ENCODE measurements around the gene GATA5.

The GATA5 gene

GRCh38 chr20:62449951-62450691, 25.7 kb downstream of the GATA5 start:
- Histone ChIP-seq H3K27me3 (no peaks in the 10 kb centered on the region), H3K9me3 (no peaks in the 10 kb centered on the region), H3K4me3 (ENCODE audit: low read depth, low read length) (no peak overlapping the region), H3K4me1 (peaks cover 5% of the 10 kb centered on the region), H3K36me3 (no peaks in the 10 kb centered on the region)
- peak; percentile 68 for DNase-seq
- TF ChIP-seq CTCF (IDR thresholded peaks at IDR 0.05; ENCODE audit: low read depth, low read length) = no peak

GRCh38 chr20:62448788-62449187, 27.0 kb downstream of the GATA5 start:
- DNase-seq = no peak
- no peaks in the 10 kb centered on the region for H3K27me3 ChIP-seq
- peaks cover 5% of the 10 kb centered on the region for H3K4me1 ChIP-seq
- no peaks in the 10 kb centered on the region for H3K36me3 ChIP-seq
- H3K4me3 ChIP-seq (ENCODE audit: low read depth, low read length) = no peak overlapping the region
- H3K9me3 ChIP-seq = no peaks in the 10 kb centered on the region
- TF ChIP-seq CTCF (IDR thresholded peaks at IDR 0.05; ENCODE audit: low read depth, low read length) = no peak

GRCh38 chr20:62448038-62448437, 27.8 kb downstream of the GATA5 start:
- Histone ChIP-seq H3K36me3 (no peaks in the 10 kb centered on the region), H3K4me3 (ENCODE audit: low read depth, low read length) (no peak overlapping the region), H3K27me3 (no peaks in the 10 kb centered on the region), H3K4me1 (peaks cover 5% of the 10 kb centered on the region), H3K9me3 (no peaks in the 10 kb centered on the region)
- no peak for TF ChIP-seq CTCF (IDR thresholded peaks at IDR 0.05; ENCODE audit: low read depth, low read length)
- no peak for DNase-seq

GRCh38 chr20:62446888-62447869, 28.6 kb downstream of the GATA5 start:
- H3K4me3 ChIP-seq (ENCODE audit: low read depth, low read length) = no peak overlapping the region
- no peaks in the 10 kb centered on the region for H3K36me3 ChIP-seq
- H3K27me3 ChIP-seq = no peaks in the 10 kb centered on the region
- no peak for DNase-seq
- no peak for TF ChIP-seq CTCF (IDR thresholded peaks at IDR 0.05; ENCODE audit: low read depth, low read length)
- peaks cover 5% of the 10 kb centered on the region for H3K4me1 ChIP-seq
- no peaks in the 10 kb centered on the region for H3K9me3 ChIP-seq

GRCh38 chr20:62446481-62446880, 29.3 kb downstream of the GATA5 start:
- no peak for DNase-seq
- H3K4me1 ChIP-seq = peaks cover 5% of the 10 kb centered on the region
- no peaks in the 10 kb centered on the region for H3K27me3 ChIP-seq

More at GRCh38 chr20:62446481-62446880, 29.3 kb downstream of the GATA5 start:
- no peak overlapping the region for H3K4me3 ChIP-seq (ENCODE audit: low read depth, low read length)
- no peak for TF ChIP-seq CTCF (IDR thresholded peaks at IDR 0.05; ENCODE audit: low read depth, low read length)
- H3K9me3 ChIP-seq = no peaks in the 10 kb centered on the region
- no peaks in the 10 kb centered on the region for H3K36me3 ChIP-seq
